Stimulated activated naive CD4-positive, alpha-beta T cell (primary cell): ENCODE results near the gene KLF8.
A peak's percentile ranks its signal among the peaks of the same experiment; 100 is the strongest.
"Not testable (repeated sequence)": the region's sequence is repeated elsewhere in the genome, so short reads cannot be mapped to it uniquely, and the experiment has no call there.

Experiments
- DNase-seq, 6 experiments: peaks; one replicate each; lab custom pipeline; 2025; lab: John Stamatoyannopoulos, UW

KLF8 gene

GRCh38 chrX:56232221-56233082 is at the start of gene KLF8:
Gene KLF8, plus strand, starts transcription at chrX:56232356. Its CDS starts 979 bp downstream, at chrX:56233335.
- peak; percentile 1 to 30 (median 6) for DNase-seq

GRCh38 chrX:56206945-56207344 is 25.2 kb upstream of the KLF8 start:
- not testable (repeated sequence) for DNase-seq

- DNase-seq, result no peak
Measured at GRCh38 chrX:56211701-56212100, 20.5 kb upstream of the KLF8 start.

- DNase-seq, result no peak
Measured at GRCh38 chrX:56216332-56216731, 15.8 kb upstream of the KLF8 start.

- no peak for DNase-seq
Measured at GRCh38 chrX:56219700-56220099, 12.5 kb upstream of the KLF8 start.

- DNase-seq, result no peak
Measured at GRCh38 chrX:56221101-56221500, 11.1 kb upstream of the KLF8 start.

- DNase-seq, result no peak
Measured at GRCh38 chrX:56222473-56223000, 9.6 kb upstream of the KLF8 start.

- no peak for DNase-seq
Measured at GRCh38 chrX:56226980-56227379, 5.2 kb upstream of the KLF8 start.

- DNase-seq, result no peak
Measured at GRCh38 chrX:56228914-56229313, 3.2 kb upstream of the KLF8 start.

- no peak for DNase-seq
Measured at GRCh38 chrX:56231537-56232090, 542 bp upstream of the KLF8 start.

- DNase-seq, result no peak
Measured at GRCh38 chrX:56233100-56233499, 944 bp downstream of the KLF8 start.

- no peak for DNase-seq
Measured at GRCh38 chrX:56233682-56234081, 1.5 kb downstream of the KLF8 start.

- peak; percentile 7 to 66 (median 26) for DNase-seq
Measured at GRCh38 chrX:56248492-56248891, 16.3 kb downstream of the KLF8 start.

GRCh38 chrX:56253832-56254703 is 21.9 kb downstream of the KLF8 start:
- DNase-seq, result no peak

GRCh38 chrX:56268888-56269287 is 36.7 kb downstream of the KLF8 start:
- DNase-seq, result no peak

- DNase-seq, result no peak
Measured at GRCh38 chrX:56278692-56279091, 46.5 kb downstream of the KLF8 start.

GRCh38 chrX:56279863-56280262 is 47.7 kb downstream of the KLF8 start:
- DNase-seq, result no peak

GRCh38 chrX:56281789-56282188 is 49.6 kb downstream of the KLF8 start:
- DNase-seq, result peak in 4 of 6 experiments; percentile 6 to 43 (median 26)

- DNase-seq, result no peak
Measured at GRCh38 chrX:56284269-56284668, 52.1 kb downstream of the KLF8 start.

GRCh38 chrX:56288608-56289007 is 56.5 kb downstream of the KLF8 start:
- no peak for DNase-seq

GRCh38 chrX:56289449-56289848 is 57.3 kb downstream of the KLF8 start:
- DNase-seq, result no peak

GRCh38 chrX:56308726-56309125 is 76.6 kb downstream of the KLF8 start:
- no peak for DNase-seq
